KMS-11 (cell line): ENCODE results near the gene TACC3.

Experiments used
- H2AFZ ChIP-seq: fragments of 200-600 bp; sonication (generic); 2 replicates; pipeline ENCODE4 v1.6.1; 2016; ENCODE audit warnings: antibody characterized with exemption, mixed run types, low read depth
- H3K27ac ChIP-seq: fragments of 200-600 bp; sonication (generic); 2 replicates; pipeline ENCODE4 v1.6.1; 2016; ENCODE audit warnings: mild to moderate bottlenecking, mixed run types
- H3K27me3 ChIP-seq: fragments of 200-600 bp; sonication (generic); 2 replicates; pipeline ENCODE4 v1.6.1; 2017; ENCODE audit warnings: mild to moderate bottlenecking, low read depth, mixed run types, moderate library complexity; ENCODE audit not compliant: insufficient read depth
- H3K36me3 ChIP-seq: fragments of 200-600 bp; sonication (generic); 2 replicates; pipeline ENCODE4 v1.6.1; 2017; ENCODE audit warnings: mild to moderate bottlenecking, mixed run types; ENCODE audit not compliant: insufficient read depth
- H3K4me1 ChIP-seq: fragments of 200-600 bp; sonication (generic); 2 replicates; pipeline ENCODE4 v1.6.1; 2016; ENCODE audit warnings: mild to moderate bottlenecking, low read depth, mixed run types; ENCODE audit not compliant: poor library complexity, severe bottlenecking
- H3K4me2 ChIP-seq: fragments of 200-600 bp; sonication (generic); 2 replicates; pipeline ENCODE4 v1.7.0; 2016; ENCODE audit warnings: mild to moderate bottlenecking, mixed run types
- H3K4me3 ChIP-seq: fragments of 200-600 bp; sonication (generic); IDR thresholded peaks from 2 replicates; pipeline ENCODE4 v1.6.1; 2017; ENCODE audit warnings: low read depth, low read length, mixed read lengths; ENCODE audit not compliant: insufficient read depth
- H3K79me2 ChIP-seq: fragments of 200-600 bp; sonication (generic); 2 replicates; pipeline ENCODE4 v1.6.1; 2016; ENCODE audit warnings: low read depth, mixed run types; ENCODE audit not compliant: insufficient read depth
- H3K9ac ChIP-seq: fragments of 200-600 bp; sonication (generic); 2 replicates; pipeline ENCODE4 v1.6.1; 2016; ENCODE audit warnings: mild to moderate bottlenecking, mixed run types
- H4K20me1 ChIP-seq: fragments of 200-600 bp; sonication (generic); 2 replicates; pipeline ENCODE4 v1.6.1; 2016; ENCODE audit warnings: mild to moderate bottlenecking, mixed run types; ENCODE audit not compliant: insufficient read depth
- CTCF ChIP-seq: fragments of 200-600 bp; sonication (generic); conservative IDR thresholded peaks from 2 replicates; pipeline ENCODE4 v1.6.1; 2017; ENCODE audit warnings: low read depth, mild to moderate bottlenecking, antibody characterized with exemption, low read length, moderate library complexity, mixed read lengths

TACC3 gene

GRCh38 chr4:1758306-1759121 lies 37.2 kb downstream of the TACC3 start:
- Histone ChIP-seq H3K27ac (no peak overlapping the region), H4K20me1 (no peaks in the 10 kb centered on the region), H3K27me3 (no peaks in the 10 kb centered on the region; the same call in 1 of the 2 replicates), H3K36me3 (no peaks in the 10 kb centered on the region), H3K4me2 (no peak overlapping the region), H3K9ac (no peak overlapping the region), H2AFZ (no peak overlapping the region), H3K4me3 (no peak overlapping the region), H3K4me1 (no peaks in the 10 kb centered on the region), H3K79me2 (no peaks in the 10 kb centered on the region)
- TF ChIP-seq CTCF: no peak

GRCh38 chr4:1759170-1759817 lies 38.0 kb downstream of the TACC3 start:
- Histone ChIP-seq H4K20me1 (no peaks in the 10 kb centered on the region), H3K4me1 (no peaks in the 10 kb centered on the region), H3K36me3 (no peaks in the 10 kb centered on the region), H3K79me2 (no peaks in the 10 kb centered on the region), H3K9ac (no peak overlapping the region), H3K27ac (no peak overlapping the region), H2AFZ (no peak overlapping the region), H3K27me3 (peaks cover 6% of the 10 kb centered on the region; the same call in 1 of the 2 replicates), H3K4me2 (no peak overlapping the region), H3K4me3 (no peak overlapping the region)
- TF ChIP-seq CTCF: no peak

- TF ChIP-seq CTCF: no peak
- Histone ChIP-seq H3K4me2 (no peak overlapping the region), H3K27ac (no peak overlapping the region)
Measured at GRCh38 chr4:1759818-1760223, 38.5 kb downstream of the TACC3 start.

GRCh38 chr4:1760521-1761071 lies 39.3 kb downstream of the TACC3 start:
- no peak overlapping the region for H3K4me2 ChIP-seq

More at GRCh38 chr4:1759818-1760223, 38.5 kb downstream of the TACC3 start:
- Histone ChIP-seq H3K4me3 (no peak overlapping the region), H3K4me1 (no peaks in the 10 kb centered on the region), H3K36me3 (no peaks in the 10 kb centered on the region), H3K79me2 (no peaks in the 10 kb centered on the region), H2AFZ (no peak overlapping the region), H4K20me1 (no peaks in the 10 kb centered on the region), H3K9ac (no peak overlapping the region), H3K27me3 (peaks cover 6% of the 10 kb centered on the region; the same call in 1 of the 2 replicates)

More at GRCh38 chr4:1760521-1761071, 39.3 kb downstream of the TACC3 start:
- TF ChIP-seq CTCF: no peak
- no peak overlapping the region for H3K27ac ChIP-seq
- no peak overlapping the region for H3K4me3 ChIP-seq
- H3K27me3 ChIP-seq: peaks cover 6% of the 10 kb centered on the region; the same call in 1 of the 2 replicates
- H3K4me1 ChIP-seq: no peaks in the 10 kb centered on the region
- H4K20me1 ChIP-seq: no peaks in the 10 kb centered on the region
- no peaks in the 10 kb centered on the region for H3K36me3 ChIP-seq
- H3K9ac ChIP-seq: no peak overlapping the region
- no peak overlapping the region for H2AFZ ChIP-seq
- no peaks in the 10 kb centered on the region for H3K79me2 ChIP-seq
